ENCODE measurements around the gene ENTREP3.

Gene ENTREP3

GRCh38 chr1:155197901-155198546 lies 57.3 kb downstream of the ENTREP3 start:
- DNase-seq: no peak

Measured in NCI-H1105 treated with DMSO at 0.1 percent for 48 hours (cell line).